IPS DF 6.9 (cell line): ENCODE data around the gene ADAM15.

Experiments
- DNase-seq: peaks from one replicate; pipeline ENCODE4 v3.0.0-alpha.2; 2013; ENCODE audit warnings: low read depth, low spot score
- H3K27ac ChIP-seq: one replicate; pipeline ENCODE4 v1.5.1; 2013; ENCODE audit warnings: low read length, control low read depth
- H3K27me3 ChIP-seq: 2 replicates; pipeline ENCODE4 v1.6.1; 2013; ENCODE audit warnings: mild to moderate bottlenecking, low read length; ENCODE audit not compliant: control insufficient read depth, insufficient read depth
- H3K36me3 ChIP-seq: 2 replicates; pipeline ENCODE4 v1.6.1; 2013; ENCODE audit warnings: low read length; ENCODE audit not compliant: control insufficient read depth, insufficient read depth
- H3K4me1 ChIP-seq: 2 replicates; pipeline ENCODE4 v1.6.1; 2013; ENCODE audit warnings: low read length; ENCODE audit not compliant: control insufficient read depth, insufficient read depth
- H3K4me3 ChIP-seq: 2 replicates; pipeline ENCODE4 v1.5.1; 2013; ENCODE audit warnings: mild to moderate bottlenecking, low read length
- H3K9me3 ChIP-seq: 2 replicates; pipeline ENCODE4 v1.6.1; 2013; ENCODE audit warnings: low read length, inconsistent platforms; ENCODE audit not compliant: control insufficient read depth, insufficient read depth
- WGBS: extraction: QIAGEN DNeasy Blood & Tissue Kit; methylation state at CpG from one replicate; pipeline ENCODE4 v1.1.7; 2013; ENCODE audit warnings: mixed read lengths, missing lambda C conversion rate; ENCODE audit not compliant: insufficient read length, insufficient coverage; 5-methylcytosine and 5-hydroxymethylcytosine counted together

Gene ADAM15

GRCh38 chr1:155007251-155007828 is 43.8 kb upstream of the ADAM15 start:
- Histone ChIP-seq H3K4me3 (no peak overlapping the region), H3K27me3 (no peaks in the 10 kb centered on the region), H3K27ac (no peak overlapping the region), H3K4me1 (peaks cover 21% of the 10 kb centered on the region), H3K36me3 (no peaks in the 10 kb centered on the region), H3K9me3 (no peaks in the 10 kb centered on the region)
- no CpG with 5 or more reads among the region's 6 CpGs for WGBS
- no peak for DNase-seq

GRCh38 chr1:155008015-155008941 is 42.8 kb upstream of the ADAM15 start:
- no CpG with 5 or more reads among the region's 16 CpGs for WGBS
- DNase-seq = no peak
- Histone ChIP-seq H3K27me3 (no peaks in the 10 kb centered on the region), H3K4me3 (no peak overlapping the region), H3K27ac (no peak overlapping the region), H3K9me3 (no peaks in the 10 kb centered on the region), H3K4me1 (peaks cover 21% of the 10 kb centered on the region), H3K36me3 (no peaks in the 10 kb centered on the region)

GRCh38 chr1:155009221-155009711 is 41.9 kb upstream of the ADAM15 start:
- H3K27ac ChIP-seq = no peak overlapping the region
- no peaks in the 10 kb centered on the region for H3K36me3 ChIP-seq
- no peaks in the 10 kb centered on the region for H3K27me3 ChIP-seq
- no CpG with 5 or more reads among the region's 12 CpGs for WGBS
- peaks cover 20% of the 10 kb centered on the region for H3K4me1 ChIP-seq
- no peaks in the 10 kb centered on the region for H3K9me3 ChIP-seq
- H3K4me3 ChIP-seq = no peak overlapping the region
- no peak for DNase-seq

- H3K4me1 ChIP-seq = peaks cover 17% of the 10 kb centered on the region
- peaks cover 2% of the 10 kb centered on the region; the same call in 1 of the 2 replicates for H3K36me3 ChIP-seq
- no peaks in the 10 kb centered on the region for H3K9me3 ChIP-seq
- no peak for DNase-seq
- H3K27ac ChIP-seq = no peak overlapping the region
- H3K4me3 ChIP-seq = no peak overlapping the region
- no CpG with 5 or more reads among the region's 5 CpGs for WGBS
- H3K27me3 ChIP-seq = no peaks in the 10 kb centered on the region
Measured at GRCh38 chr1:155009742-155010141, 41.4 kb upstream of the ADAM15 start.

GRCh38 chr1:155010211-155010918 is 40.8 kb upstream of the ADAM15 start:
- no CpG with 5 or more reads among the region's 11 CpGs for WGBS
- Histone ChIP-seq H3K4me1 (peaks cover 17% of the 10 kb centered on the region), H3K27me3 (no peaks in the 10 kb centered on the region), H3K4me3 (no peak overlapping the region), H3K36me3 (peaks cover 4% of the 10 kb centered on the region; the same call in 1 of the 2 replicates), H3K27ac (no peak overlapping the region), H3K9me3 (no peaks in the 10 kb centered on the region)
- DNase-seq = no peak

- WGBS = no CpG with 5 or more reads among the region's 5 CpGs
- DNase-seq = no peak
- Histone ChIP-seq H3K9me3 (no peaks in the 10 kb centered on the region), H3K4me3 (no peak overlapping the region), H3K27me3 (no peaks in the 10 kb centered on the region), H3K4me1 (peaks cover 17% of the 10 kb centered on the region), H3K36me3 (peaks cover 6% of the 10 kb centered on the region; the same call in 1 of the 2 replicates), H3K27ac (no peak overlapping the region)
Measured at GRCh38 chr1:155011004-155011416, 40.1 kb upstream of the ADAM15 start.

GRCh38 chr1:155011437-155012025 is 39.6 kb upstream of the ADAM15 start:
- peaks cover 9% of the 10 kb centered on the region; the same call in 1 of the 2 replicates for H3K36me3 ChIP-seq
- peaks cover 17% of the 10 kb centered on the region for H3K4me1 ChIP-seq
- no peaks in the 10 kb centered on the region for H3K27me3 ChIP-seq
- H3K4me3 ChIP-seq = no peak overlapping the region
- H3K9me3 ChIP-seq = no peaks in the 10 kb centered on the region
- WGBS = no CpG with 5 or more reads among the region's 6 CpGs
- no peak overlapping the region for H3K27ac ChIP-seq
- DNase-seq = no peak

- H3K4me1 ChIP-seq = peaks cover 17% of the 10 kb centered on the region
Measured at GRCh38 chr1:155012026-155012546, 39.0 kb upstream of the ADAM15 start.

GRCh38 chr1:155012776-155013602 is 38.1 kb upstream of the ADAM15 start:
- DNase-seq = no peak
- no peak overlapping the region for H3K4me3 ChIP-seq
- H3K9me3 ChIP-seq = no peaks in the 10 kb centered on the region
- H3K27ac ChIP-seq = no peak overlapping the region
- H3K27me3 ChIP-seq = no peaks in the 10 kb centered on the region
- peaks cover 9% of the 10 kb centered on the region; the same call in 1 of the 2 replicates for H3K36me3 ChIP-seq
- WGBS = no CpG with 5 or more reads among the region's 3 CpGs
- peaks cover 19% of the 10 kb centered on the region for H3K4me1 ChIP-seq

More at GRCh38 chr1:155012026-155012546, 39.0 kb upstream of the ADAM15 start:
- Histone ChIP-seq H3K9me3 (no peaks in the 10 kb centered on the region), H3K27me3 (no peaks in the 10 kb centered on the region), H3K36me3 (peaks cover 9% of the 10 kb centered on the region; the same call in 1 of the 2 replicates), H3K27ac (no peak overlapping the region), H3K4me3 (no peak overlapping the region)
- DNase-seq = peak; percentile 87
- no CpG with 5 or more reads among the region's 9 CpGs for WGBS
